AG04450 (cell line): ENCODE results near the gene MELK. TPM values are rescaled to one million over a fixed set of nuclear protein-coding genes. Genes with fewer than 3 reads are reported as not detected.

Experiments
- CTCF ChIA-PET: fragments of 300-600, 350-600 bp; formaldehyde crosslinking; extraction: SDS; loops from one replicate; lab custom pipeline; 2022; ENCODE audit warnings: antibody characterized with exemption, inconsistent platforms; lab: Charles Lee
- POLR2A ChIA-PET: fragments of 350-600 bp; formaldehyde crosslinking; extraction: SDS; loops from one replicate; lab custom pipeline; 2021; ENCODE audit warnings: antibody characterized with exemption, inconsistent platforms; lab: Yijun Ruan, JAX
- DNase-seq: peaks from one replicate; pipeline ENCODE4 v3.0.0-alpha.2; 2011; ENCODE audit warnings: low read depth, low spot score
- H3K27ac ChIP-seq: one replicate; pipeline ENCODE4 v1.5.1; 2012; ENCODE audit warnings: low read depth, low read length, control low read depth
- H3K27me3 ChIP-seq: one replicate; pipeline ENCODE4 v1.6.0; 2012; ENCODE audit warnings: low read length; ENCODE audit not compliant: control insufficient read depth, insufficient read depth
- H3K4me3 ChIP-seq: 2 replicates; pipeline ENCODE4 v1.5.1; 2011; ENCODE audit warnings: mild to moderate bottlenecking, low read depth, low read length, control low read depth
- H3K9me3 ChIP-seq: 2 replicates; pipeline ENCODE4 v1.5.1; 2012; ENCODE audit warnings: low read length; ENCODE audit not compliant: control insufficient read depth, insufficient read depth
- CTCF ChIP-seq: IDR thresholded peaks from 2 replicates; pipeline ENCODE4 v1.5.1; 2011; ENCODE audit warnings: low read depth, low read length, control low read depth, inconsistent platforms
- polyA plus RNA-seq: library from polyadenylated mRNA; depleted of rRNA; stranded (reverse); fragments of >200 nt; gene quantifications from 2 replicates; pipeline ENCODE4 v1.2.3, GENCODE V29; 2011; rRNA removed

Gene MELK
- polyA plus RNA-seq, 1 experiment, result 19.2 TPM

- DNase-seq, result no peak
- Histone ChIP-seq H3K4me3 (no peak overlapping the region), H3K27ac (no peak overlapping the region), H3K27me3 (peaks cover 4% of the 10 kb centered on the region), H3K9me3 (no peaks in the 10 kb centered on the region)
- ChIA-PET POLR2A (no interaction called here), CTCF (interaction anchor here (0.7 to 1.1 kb wide), 2 partner anchors 9 to 314 kb away, joined by 3 to 4 read pairs; no protein-coding TSS in a partner anchor)
- TF ChIP-seq CTCF, result no peak
Observed at GRCh38 chr9:36721846-36722588, 149.3 kb downstream of the MELK start.

- Histone ChIP-seq H3K9me3 (no peaks in the 10 kb centered on the region), H3K4me3 (no peak overlapping the region), H3K27ac (no peak overlapping the region), H3K27me3 (no peaks in the 10 kb centered on the region)
- no peak for TF ChIP-seq CTCF
- DNase-seq, result no peak
- CTCF ChIA-PET, result no interaction called here
- POLR2A ChIA-PET, result no interaction called here
Observed at GRCh38 chr9:36725777-36726356, 153.2 kb downstream of the MELK start.

Other genes starting within 250 kb of the MELK start
- 18.0 and 18.3 TPM in 2 replicates for gene RNF38, start 172.6 kb upstream of the MELK start, polyA plus RNA-seq